GM12801 (cell line): ENCODE measurements around the gene ACAT2.

ENCODE experiments used
- CTCF ChIP-seq: IDR thresholded peaks from one replicate; pipeline ENCODE4 v1.5.1; 2011; ENCODE audit warnings: control low read depth; ENCODE audit not compliant: insufficient read length; ENCODE audit errors: extremely low read depth

The ACAT2 gene

GRCh38 chr6:159758031-159759001 is 3.5 kb upstream of the ACAT2 start:
- TF ChIP-seq CTCF: no peak

DNA sequence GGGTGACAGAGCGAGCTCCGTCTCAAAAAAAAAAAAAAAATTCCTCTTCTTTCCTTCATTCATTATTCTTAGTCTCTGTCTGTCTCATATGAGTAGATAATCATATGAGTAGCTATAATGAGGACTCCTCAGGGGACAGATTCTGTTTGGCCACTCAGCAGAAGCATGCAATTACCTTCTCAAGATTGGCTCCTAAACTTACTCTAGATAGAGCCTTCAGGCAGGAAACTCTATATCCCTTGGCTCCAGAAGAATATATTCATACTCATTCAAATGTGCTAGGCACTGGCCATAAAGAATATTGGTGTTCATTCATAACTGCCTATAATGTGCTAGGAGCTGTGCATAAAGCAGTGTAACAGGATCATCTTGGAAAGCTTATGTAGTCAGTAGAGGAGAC is 2.2 kb upstream of the ACAT2 start:
- no peak for TF ChIP-seq CTCF

GRCh38 chr6:159760602-159761057 is 1.2 kb upstream of the ACAT2 start:
- TF ChIP-seq CTCF: no peak

DNA sequence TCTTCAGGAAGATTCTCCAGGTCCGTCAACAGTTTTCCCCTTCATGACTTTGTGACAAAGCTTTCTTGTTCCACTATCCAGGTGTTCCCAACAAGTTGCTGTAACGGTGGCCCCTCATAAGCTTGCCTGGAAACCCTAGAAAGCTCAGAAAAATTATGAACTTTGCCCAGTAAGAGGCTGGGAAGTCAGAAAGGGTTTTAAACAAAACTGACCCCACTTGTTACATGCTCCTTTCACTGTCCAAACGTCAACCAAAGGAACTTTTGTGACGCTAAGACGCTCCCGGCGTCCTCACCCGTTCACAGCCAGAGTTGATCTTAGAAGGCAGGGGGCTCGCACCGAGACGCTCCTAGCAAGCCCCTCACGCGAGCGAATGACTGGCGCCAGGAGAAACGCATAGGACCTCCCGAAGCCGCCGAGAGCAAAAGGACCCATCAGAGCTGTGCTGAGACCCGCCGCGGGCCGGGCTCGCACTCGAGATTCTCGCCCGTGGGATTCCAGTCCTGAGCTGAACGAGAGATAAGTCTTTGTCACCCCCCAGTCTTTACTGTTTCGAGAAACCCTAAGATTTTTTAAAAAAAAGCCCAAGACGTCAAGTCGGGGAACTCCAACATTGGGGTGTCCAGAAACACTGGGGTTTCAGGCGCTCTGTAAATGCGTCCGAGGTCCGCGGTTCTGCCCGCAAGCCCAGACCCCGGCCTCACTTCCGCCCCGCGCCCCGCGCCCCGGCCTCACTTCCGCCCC is 544 bp upstream of the ACAT2 start:
- no peak for TF ChIP-seq CTCF

DNA sequence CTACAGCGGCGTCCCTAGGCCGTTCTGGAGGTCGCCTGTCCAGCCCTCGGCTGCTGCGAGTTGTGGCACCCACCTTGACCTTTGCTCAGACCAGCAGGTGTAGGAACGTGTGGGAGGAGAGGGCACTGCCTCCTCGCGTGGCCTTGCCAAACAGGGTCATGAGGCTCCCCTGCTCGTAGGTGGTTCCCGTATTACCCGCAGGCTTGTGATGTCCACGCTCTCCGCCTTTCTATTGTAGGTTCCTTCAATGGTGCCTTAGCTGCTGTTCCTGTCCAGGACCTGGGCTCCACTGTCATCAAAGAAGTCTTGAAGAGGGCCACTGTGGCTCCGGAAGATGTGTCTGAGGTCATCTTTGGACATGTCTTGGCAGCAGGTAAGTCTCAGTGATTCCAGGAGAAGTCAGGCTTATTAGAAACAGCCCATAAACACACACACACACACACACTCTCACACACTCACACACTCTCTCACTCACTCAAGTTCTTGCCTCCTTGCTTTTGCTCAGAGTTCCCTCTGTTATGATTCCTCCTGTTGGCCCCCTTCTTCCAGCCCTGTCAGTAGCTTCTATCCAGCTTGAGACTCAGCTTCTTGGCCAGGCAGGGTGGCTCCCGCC is 942 bp downstream of the ACAT2 start:
- no peak for TF ChIP-seq CTCF

DNA sequence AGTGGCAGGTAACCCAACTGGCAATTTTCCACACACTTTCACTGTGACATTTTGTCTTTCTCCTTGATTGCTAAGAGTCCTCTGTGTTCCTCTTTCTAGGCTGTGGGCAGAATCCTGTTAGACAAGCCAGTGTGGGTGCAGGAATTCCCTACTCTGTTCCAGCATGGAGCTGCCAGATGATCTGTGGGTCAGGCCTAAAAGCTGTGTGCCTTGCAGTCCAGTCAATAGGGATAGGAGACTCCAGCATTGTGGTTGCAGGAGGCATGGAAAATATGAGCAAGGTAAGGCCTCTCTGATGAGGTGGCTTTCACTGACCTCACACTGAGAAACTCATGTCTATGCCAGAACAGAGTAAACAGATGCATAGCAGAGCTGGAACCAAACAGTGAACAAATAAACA is 5.1 kb downstream of the ACAT2 start:
- no peak for TF ChIP-seq CTCF

DNA sequence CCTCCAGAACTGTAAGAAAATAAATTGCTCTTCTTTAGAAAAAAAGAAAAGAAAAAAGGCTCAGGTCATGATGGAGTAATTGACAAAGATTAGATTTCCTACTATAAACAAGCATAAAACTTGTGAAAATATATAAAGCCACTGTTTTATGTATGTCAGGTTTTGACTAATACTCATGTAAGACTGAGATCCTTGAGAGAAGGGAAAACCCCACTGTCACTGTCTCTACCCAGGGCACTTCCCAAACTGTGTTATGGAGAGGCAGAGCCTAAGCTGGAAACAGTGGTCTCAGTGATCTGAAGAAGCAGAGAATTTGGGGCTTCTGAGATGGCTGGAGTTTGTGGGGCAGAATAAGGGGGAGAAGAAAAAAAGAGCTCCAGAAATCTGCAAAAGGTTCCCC is 7.6 kb downstream of the ACAT2 start:
- TF ChIP-seq CTCF: no peak
